ENCODE data around the gene SFXN3.

The SFXN3 gene

GRCh38 chr10:101000127-101000914 lies 30.7 kb upstream of the SFXN3 start:
- no peak for DNase-seq (ENCODE audit: low read depth, low spot score)

- no peak for DNase-seq (ENCODE audit: low read depth, low spot score)
Observed at GRCh38 chr10:101000915-101001658, 29.9 kb upstream of the SFXN3 start.

GRCh38 chr10:101001659-101002035 lies 29.4 kb upstream of the SFXN3 start:
- DNase-seq (ENCODE audit: low read depth, low spot score): no peak

GRCh38 chr10:101002456-101002855 lies 28.6 kb upstream of the SFXN3 start:
- DNase-seq (ENCODE audit: low read depth, low spot score): no peak

GRCh38 chr10:101003639-101004206 lies 27.3 kb upstream of the SFXN3 start:
- no peak for DNase-seq (ENCODE audit: low read depth, low spot score)

GRCh38 chr10:101005361-101005760 lies 25.7 kb upstream of the SFXN3 start:
- no peak for DNase-seq (ENCODE audit: low read depth, low spot score)

- DNase-seq (ENCODE audit: low read depth, low spot score): no peak
Observed at GRCh38 chr10:101005869-101006567, 25.0 kb upstream of the SFXN3 start.

GRCh38 chr10:101006593-101007098 lies 24.4 kb upstream of the SFXN3 start:
- DNase-seq (ENCODE audit: low read depth, low spot score): no peak

GRCh38 chr10:101007099-101007711 lies 23.8 kb upstream of the SFXN3 start:
- no peak for DNase-seq (ENCODE audit: low read depth, low spot score)

- no peak for DNase-seq (ENCODE audit: low read depth, low spot score)
Observed at GRCh38 chr10:101007915-101008822, 22.9 kb upstream of the SFXN3 start.

- no peak for DNase-seq (ENCODE audit: low read depth, low spot score)
Observed at GRCh38 chr10:101008823-101009423, 22.1 kb upstream of the SFXN3 start.

GRCh38 chr10:101010329-101010728 lies 20.7 kb upstream of the SFXN3 start:
- no peak for DNase-seq (ENCODE audit: low read depth, low spot score)

- no peak for DNase-seq (ENCODE audit: low read depth, low spot score)
Observed at GRCh38 chr10:101011517-101012423, 19.3 kb upstream of the SFXN3 start.

GRCh38 chr10:101012525-101013364 lies 18.3 kb upstream of the SFXN3 start:
- no peak for DNase-seq (ENCODE audit: low read depth, low spot score)

GRCh38 chr10:101013365-101013825 lies 17.6 kb upstream of the SFXN3 start:
- DNase-seq (ENCODE audit: low read depth, low spot score): no peak

GRCh38 chr10:101014230-101014884 lies 16.7 kb upstream of the SFXN3 start:
- DNase-seq (ENCODE audit: low read depth, low spot score): no peak

GRCh38 chr10:101014966-101015581 lies 16.0 kb upstream of the SFXN3 start:
- no peak for DNase-seq (ENCODE audit: low read depth, low spot score)
